Thyroid gland (tissue), 4 donors: ENCODE measurements around the gene MAP6D1. TPM values are rescaled to one million over a fixed set of nuclear protein-coding genes. Genes with fewer than 3 reads are reported as not detected.

ENCODE experiments used
- DNase-seq, 2 donors: peaks; one replicate each; pipeline ENCODE4 v3.0.0-alpha.2; 2019
- H3K27ac ChIP-seq, 3 donors: fragments of 200-600 bp; sonication (generic); 1 replicate in 2 of 3; 2 replicates in 1 of 3; pipeline ENCODE4 v1.5.1; 2016 to 2019; ENCODE audit warnings: mild to moderate bottlenecking in 1 of 3, moderate library complexity in 1 of 3
- H3K27me3 ChIP-seq: fragments of 200-600 bp; sonication (generic); one replicate; pipeline ENCODE4 v1.5.1; 2019
- H3K36me3 ChIP-seq, 2 donors: fragments of 200-600 bp; sonication (generic); one replicate each; pipeline ENCODE4 v1.5.1; 2016 to 2019
- H3K4me1 ChIP-seq, 2 donors: fragments of 200-600 bp; sonication (generic); one replicate each; pipeline ENCODE4 v1.5.1; 2017 to 2019
- H3K4me3 ChIP-seq, 3 donors: fragments of 200-600 bp; sonication (generic); replicated peaks in 1 of 3; 1 replicate in 2 of 3; 2 replicates in 1 of 3; pipeline ENCODE4 v1.5.1; 2016; ENCODE audit warnings: mild to moderate bottlenecking in 1 of 3
- H3K9me3 ChIP-seq: fragments of 200-600 bp; sonication (generic); one replicate; pipeline ENCODE4 v1.5.1; 2017
- POLR2A ChIP-seq, 2 donors: fragments of 450-650 bp; IDR thresholded peaks; one replicate each; pipeline ENCODE4 v1.6.1; 2017; ENCODE audit warnings: antibody characterized with exemption in 2 of 2, mild to moderate bottlenecking in 2 of 2, moderate library complexity in 1 of 2
- WGBS, 2 donors: methylation state at CpG; one replicate each; pipeline ENCODE4 v1.1.5; 2017; 5-methylcytosine and 5-hydroxymethylcytosine counted together
- intact Hi-C: fragments of 100-400 bp; cut with DNase I; formaldehyde crosslinking; loops from one replicate; pipeline ENCODE4 v1.15.1; 2023
- total RNA-seq, 4 donors: library from RNA; depleted of rRNA; stranded (reverse); fragments of >200 nt; gene quantifications; one replicate each; pipeline ENCODE4 v1.2.3, GENCODE V29; 2016
- TF ChIP-seq, protein P1 (sequence below), 6 experiments: fragments of 200-600 bp in 3 of 6; fragments of 450-650 bp in 3 of 6; sonication (generic) in 3 of 6; IDR thresholded peaks; one replicate each; pipeline ENCODE4 v1.5.1; 2016 to 2019; ENCODE audit warnings: antibody characterized with exemption in 6 of 6, mild to moderate bottlenecking in 2 of 6, inconsistent platforms in 1 of 6, moderate library complexity in 1 of 6

Gene MAP6D1
- total RNA-seq, 4 donors from 2014 or later: 3.0 to 4.9 (median 3.0) TPM; not detected in 1

GRCh38 chr3:183815951-183816475, 9.4 kb downstream of the MAP6D1 start:
- 83 to 84% methylated on average over 11 to 12 of the region's 12 CpGs for WGBS, 2 donors
- Histone ChIP-seq H3K27me3 (no peaks in the 10 kb centered on the region), H3K36me3 (peaks cover 2 to 6% of the 10 kb centered on the region in 2 donors), H3K4me1 (peaks cover 0 to 3% of the 10 kb centered on the region in 2 donors), H3K4me3 (no peak overlapping the region), H3K9me3 (no peaks in the 10 kb centered on the region), H3K27ac (no peak overlapping the region)
- no peak for DNase-seq
- intact Hi-C loops: no loop called here
- no peak for TF ChIP-seq POLR2A (IDR thresholded peaks at IDR 0.05)
- TF ChIP-seq, protein P1, sequence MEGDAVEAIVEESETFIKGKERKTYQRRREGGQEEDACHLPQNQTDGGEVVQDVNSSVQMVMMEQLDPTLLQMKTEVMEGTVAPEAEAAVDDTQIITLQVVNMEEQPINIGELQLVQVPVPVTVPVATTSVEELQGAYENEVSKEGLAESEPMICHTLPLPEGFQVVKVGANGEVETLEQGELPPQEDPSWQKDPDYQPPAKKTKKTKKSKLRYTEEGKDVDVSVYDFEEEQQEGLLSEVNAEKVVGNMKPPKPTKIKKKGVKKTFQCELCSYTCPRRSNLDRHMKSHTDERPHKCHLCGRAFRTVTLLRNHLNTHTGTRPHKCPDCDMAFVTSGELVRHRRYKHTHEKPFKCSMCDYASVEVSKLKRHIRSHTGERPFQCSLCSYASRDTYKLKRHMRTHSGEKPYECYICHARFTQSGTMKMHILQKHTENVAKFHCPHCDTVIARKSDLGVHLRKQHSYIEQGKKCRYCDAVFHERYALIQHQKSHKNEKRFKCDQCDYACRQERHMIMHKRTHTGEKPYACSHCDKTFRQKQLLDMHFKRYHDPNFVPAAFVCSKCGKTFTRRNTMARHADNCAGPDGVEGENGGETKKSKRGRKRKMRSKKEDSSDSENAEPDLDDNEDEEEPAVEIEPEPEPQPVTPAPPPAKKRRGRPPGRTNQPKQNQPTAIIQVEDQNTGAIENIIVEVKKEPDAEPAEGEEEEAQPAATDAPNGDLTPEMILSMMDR (IDR thresholded peaks at IDR 0.05): no peak

DNA sequence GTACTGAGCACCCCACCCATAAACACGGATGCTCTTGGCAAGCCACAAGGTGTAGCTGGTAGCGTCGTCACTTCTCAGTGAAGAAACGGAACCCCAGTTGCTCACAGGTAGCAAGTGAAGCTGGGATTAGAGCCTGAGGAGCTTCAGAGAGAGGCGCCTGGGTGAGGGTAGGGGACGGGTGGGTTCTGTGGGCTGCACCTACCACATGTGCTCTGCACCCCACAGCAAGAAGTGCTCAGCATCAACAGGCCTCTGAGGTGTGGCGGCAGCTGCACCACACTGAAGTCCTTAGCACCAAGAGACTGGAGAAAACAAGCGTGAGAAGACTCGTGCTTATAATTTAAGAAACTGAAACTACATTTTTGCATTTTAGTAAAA, 9.8 kb downstream of the MAP6D1 start:
- TF ChIP-seq, protein P1 (IDR thresholded peaks at IDR 0.05): no peak
- no peak for TF ChIP-seq POLR2A (IDR thresholded peaks at IDR 0.05)
- H3K4me3 ChIP-seq: no peak overlapping the region
- no peak for DNase-seq
- peaks cover 6 to 11% of the 10 kb centered on the region in 2 donors for H3K36me3 ChIP-seq
- intact Hi-C loops: no loop called here
- H3K27me3 ChIP-seq: no peaks in the 10 kb centered on the region
- peaks cover 0 to 3% of the 10 kb centered on the region in 2 donors for H3K4me1 ChIP-seq
- no peak overlapping the region for H3K27ac ChIP-seq
- H3K9me3 ChIP-seq: no peaks in the 10 kb centered on the region
- 82 to 86% methylated on average over 9 of the region's 9 CpGs for WGBS, 2 donors

DNA sequence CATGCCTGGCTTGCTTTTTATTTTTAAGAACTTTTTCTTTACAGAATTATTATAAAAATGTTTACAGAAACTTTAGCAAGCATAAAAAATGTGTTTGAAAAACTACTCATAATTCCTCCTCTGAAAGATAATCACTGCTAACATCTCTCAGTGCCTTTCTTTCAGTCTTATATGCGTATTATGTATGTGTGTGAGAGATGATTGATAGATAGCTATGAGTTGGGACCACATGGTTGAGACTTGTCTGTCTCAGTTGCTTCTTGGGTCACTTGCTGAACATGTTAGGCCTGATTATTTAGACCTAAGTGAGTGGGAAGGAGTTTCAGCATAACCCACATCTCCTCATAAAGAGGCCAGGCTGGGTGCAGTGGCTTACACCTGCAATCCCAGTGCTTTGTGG, 11.1 kb downstream of the MAP6D1 start:
- no peak overlapping the region for H3K4me3 ChIP-seq
- H3K36me3 ChIP-seq: peaks cover 19 to 24% of the 10 kb centered on the region in 2 donors
- DNase-seq: no peak
- 100% methylated on average over 1 of the region's 1 CpG for WGBS, 2 donors
- H3K9me3 ChIP-seq: no peaks in the 10 kb centered on the region
- H3K27ac ChIP-seq: no peak overlapping the region
- no peaks in the 10 kb centered on the region for H3K27me3 ChIP-seq
- H3K4me1 ChIP-seq: peaks cover 0 to 3% of the 10 kb centered on the region in 2 donors
- TF ChIP-seq POLR2A (IDR thresholded peaks at IDR 0.05): no peak
- TF ChIP-seq, protein P1 (IDR thresholded peaks at IDR 0.05): no peak
- intact Hi-C loops: no loop called here

- TF ChIP-seq, protein P1 (IDR thresholded peaks at IDR 0.05): no peak
- no peak for TF ChIP-seq POLR2A (IDR thresholded peaks at IDR 0.05)
- Histone ChIP-seq H3K9me3 (no peaks in the 10 kb centered on the region), H3K27ac (no peak overlapping the region), H3K4me3 (no peak overlapping the region), H3K36me3 (peaks cover 33 to 36% of the 10 kb centered on the region in 2 donors), H3K4me1 (peaks cover 0 to 3% of the 10 kb centered on the region in 2 donors), H3K27me3 (no peaks in the 10 kb centered on the region)
- intact Hi-C loops: no loop called here
- WGBS, 2 donors: 87 to 91% methylated on average over 8 of the region's 8 CpGs
- no peak for DNase-seq
Measured at GRCh38 chr3:183812761-183813445, 12.5 kb downstream of the MAP6D1 start.

DNA sequence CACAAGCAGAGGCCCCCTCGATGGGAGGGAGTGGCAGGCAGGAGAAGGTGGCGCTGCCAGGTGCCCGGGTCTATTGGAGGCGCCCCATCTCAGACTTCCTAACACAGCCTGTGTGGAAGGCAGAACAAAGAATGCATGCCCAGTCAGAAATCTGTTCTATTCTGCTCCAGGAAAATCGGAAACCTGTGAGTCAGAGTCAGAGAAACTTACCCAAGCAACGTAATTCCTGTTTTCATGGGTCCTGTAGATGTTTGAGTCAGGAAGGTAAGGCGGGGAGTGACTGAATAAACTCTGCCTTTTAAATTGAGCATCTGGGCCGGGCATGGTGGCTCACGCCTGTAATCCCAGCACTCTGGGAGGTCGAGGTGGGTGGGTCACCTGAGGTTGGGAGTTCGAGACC, 13.7 kb downstream of the MAP6D1 start:
- no peak for TF ChIP-seq POLR2A (IDR thresholded peaks at IDR 0.05)
- Histone ChIP-seq H3K4me3 (no peak overlapping the region), H3K27me3 (no peaks in the 10 kb centered on the region), H3K27ac (no peak overlapping the region), H3K9me3 (no peaks in the 10 kb centered on the region), H3K4me1 (peaks cover 0 to 3% of the 10 kb centered on the region in 2 donors), H3K36me3 (peaks cover 45 to 48% of the 10 kb centered on the region in 2 donors)
- 95 to 97% methylated on average over 11 of the region's 11 CpGs for WGBS, 2 donors
- intact Hi-C loops: no loop called here
- no peak for DNase-seq
